ENCODE results near the gene STPG2. TPM values are rescaled to one million over a fixed set of nuclear protein-coding genes. Genes with fewer than 3 reads are reported as not detected.
A peak's percentile ranks its signal among the peaks of the same experiment; 100 is the strongest.
"Not testable (repeated sequence)": the region's sequence is repeated elsewhere in the genome, so short reads cannot be mapped to it uniquely, and the experiment has no call there.

Gene STPG2
- total RNA-seq, 6 donors from 2014 or later, result 0.30 to 5.2 (median 0.49) TPM; not detected in 1

GRCh38 chr4:97911236-97911906 lies 231.9 kb downstream of the STPG2 start:
- DNase-seq (peak in 1 of 2 donors; percentile 5), ATAC-seq (ENCODE audit: low FRiP score in 2 of 2) (no peak)
- H3K27ac ChIP-seq, result no peak overlapping the region
- TF ChIP-seq CTCF (IDR thresholded peaks at IDR 0.05) (no peak), POLR2AphosphoS5 (IDR thresholded peaks at IDR 0.05) (no peak), POLR2A (IDR thresholded peaks at IDR 0.05) (no peak), EP300 (IDR thresholded peaks at IDR 0.05) (no peak)
- peaks cover 0 to 3% (median under 1%) of the 10 kb centered on the region in 4 donors for H3K9me3 ChIP-seq
- no peak overlapping the region for H3K4me3 ChIP-seq
- H3K27me3 ChIP-seq, result no peaks in the 10 kb centered on the region
- 83 to 94% methylated on average over 9 to 14 of the region's 14 CpGs for WGBS, 2 donors
- H3K36me3 ChIP-seq, result no peaks in the 10 kb centered on the region
- no peaks in the 10 kb centered on the region for H3K4me1 ChIP-seq

GRCh38 chr4:97910005-97910404 lies 233.3 kb downstream of the STPG2 start:
- no peak for DNase-seq
- H3K4me1 ChIP-seq, result no peaks in the 10 kb centered on the region
- no peak for ATAC-seq (ENCODE audit: low FRiP score in 2 of 2)
- TF ChIP-seq POLR2A (IDR thresholded peaks at IDR 0.05) (no peak), CTCF (IDR thresholded peaks at IDR 0.05) (no peak), EP300 (IDR thresholded peaks at IDR 0.05) (no peak), POLR2AphosphoS5 (IDR thresholded peaks at IDR 0.05) (no peak)
- H3K36me3 ChIP-seq, result no peaks in the 10 kb centered on the region
- no peak overlapping the region for H3K27ac ChIP-seq
- no peak overlapping the region for H3K4me3 ChIP-seq
- WGBS, 2 donors, result 49 to 52% methylated on average over 3 of the region's 3 CpGs
- H3K9me3 ChIP-seq, result no peaks in the 10 kb centered on the region
- H3K27me3 ChIP-seq, result no peaks in the 10 kb centered on the region

GRCh38 chr4:97903436-97904189 lies 239.7 kb downstream of the STPG2 start:
- WGBS, 2 donors, result 85 to 89% methylated on average over 22 to 23 of the region's 23 CpGs
- not testable (repeated sequence) for H3K4me3 ChIP-seq; H3K36me3 ChIP-seq; H3K27me3 ChIP-seq; H3K9me3 ChIP-seq; H3K4me1 ChIP-seq; ATAC-seq (ENCODE audit: low FRiP score in 2 of 2); H3K27ac ChIP-seq
- peak in 1 of 2 donors; percentile 10 for DNase-seq

GRCh38 chr4:97900229-97900628 lies 243.0 kb downstream of the STPG2 start:
- WGBS, 2 donors, result 57 to 97% methylated on average over 2 of the region's 2 CpGs
- Histone ChIP-seq H3K4me1 (no peaks in the 10 kb centered on the region), H3K27me3 (no peaks in the 10 kb centered on the region), H3K27ac (no peak overlapping the region), H3K36me3 (no peaks in the 10 kb centered on the region), H3K9me3 (peaks cover 0 to 4% (median 2%) of the 10 kb centered on the region in 4 donors), H3K4me3 (no peak overlapping the region)
- ATAC-seq (ENCODE audit: low FRiP score in 2 of 2) (no peak), DNase-seq (no peak)
- TF ChIP-seq POLR2AphosphoS5 (IDR thresholded peaks at IDR 0.05), result no peak
- TF ChIP-seq EP300 (IDR thresholded peaks at IDR 0.05), result no peak
- no peak for TF ChIP-seq CTCF (IDR thresholded peaks at IDR 0.05)
- TF ChIP-seq POLR2A (IDR thresholded peaks at IDR 0.05), result no peak

GRCh38 chr4:97892592-97893266 lies 250.5 kb downstream of the STPG2 start:
- ATAC-seq (ENCODE audit: low FRiP score in 2 of 2) (no peak), DNase-seq (no peak)
- peaks cover 0 to 6% (median 0%) of the 10 kb centered on the region in 4 donors for H3K9me3 ChIP-seq
- H3K4me1 ChIP-seq, result no peaks in the 10 kb centered on the region
- no peak overlapping the region for H3K4me3 ChIP-seq
- 75 to 86% methylated on average over 1 of the region's 1 CpG for WGBS, 2 donors
- H3K36me3 ChIP-seq, result no peaks in the 10 kb centered on the region
- H3K27ac ChIP-seq, result no peak overlapping the region
- TF ChIP-seq POLR2AphosphoS5 (IDR thresholded peaks at IDR 0.05), result no peak
- no peak for TF ChIP-seq EP300 (IDR thresholded peaks at IDR 0.05)
- TF ChIP-seq CTCF (IDR thresholded peaks at IDR 0.05), result no peak
- TF ChIP-seq POLR2A (IDR thresholded peaks at IDR 0.05), result no peak
- no peaks in the 10 kb centered on the region for H3K27me3 ChIP-seq
